ENCODE data around the gene OLFML2B.

OLFML2B gene

DNA sequence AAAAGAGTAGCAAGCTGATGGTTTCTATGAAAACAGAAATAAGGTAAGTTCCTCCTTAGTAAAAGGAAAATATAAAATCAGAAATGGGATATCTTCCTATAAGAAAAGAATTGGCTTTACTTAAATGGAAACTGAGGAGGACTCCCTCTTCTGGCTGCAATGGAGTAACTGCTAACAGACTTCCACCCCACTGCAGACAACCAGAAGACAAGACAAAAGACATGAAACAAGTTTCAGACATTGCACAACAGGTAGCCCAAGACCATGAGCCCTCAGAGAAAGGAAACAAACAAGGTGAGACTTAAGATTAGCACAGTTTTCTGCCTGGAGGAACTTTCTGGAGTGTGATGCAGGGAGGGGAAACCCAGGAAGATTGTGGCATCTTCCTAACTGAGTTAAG is 17.0 kb upstream of the OLFML2B start:
- Histone ChIP-seq H3K9ac (no peak overlapping the region), H3K9me3 (replicated peaks in 1 of 11) (peaks cover 0 to 15% (median 11%) of the 10 kb centered on the region in 11 experiments; a peak in 17 of 22 replicates), H4K20me1 (no peaks in the 10 kb centered on the region), H3K27me3 (no peaks in the 10 kb centered on the region), H3K4me2 (no peak overlapping the region), H3K4me1 (0 out of 20 replicates have a peak, but pooled peaks cover 0 to 4% (median 0%) of the 10 kb centered on the region in 10 experiments), H3K4me3 (no peak overlapping the region), H3K36me3 (no peaks in the 10 kb centered on the region), H3K27ac (no peak overlapping the region)
- no peak; a peak in 1 of 22 replicates for TF ChIP-seq Cebpa-rat (IDR thresholded peaks at IDR 0.05)

GRCh38 chr1:162040001-162040400 is 16.3 kb upstream of the OLFML2B start:
- no peak overlapping the region for H3K4me2 ChIP-seq
- peaks cover 0 to 15% (median 11%) of the 10 kb centered on the region in 11 experiments; a peak in 17 of 22 replicates for H3K9me3 ChIP-seq (replicated peaks in 1 of 11)
- no peak overlapping the region for H3K27ac ChIP-seq
- no peaks in the 10 kb centered on the region for H3K36me3 ChIP-seq
- no peaks in the 10 kb centered on the region for H3K27me3 ChIP-seq
- no peak for TF ChIP-seq Cebpa-rat (IDR thresholded peaks at IDR 0.05)
- no peak overlapping the region for H3K9ac ChIP-seq
- peaks cover 0 to 8% (median 3%) of the 10 kb centered on the region in 10 experiments; a peak in 4 of 20 replicates for H3K4me1 ChIP-seq
- H4K20me1 ChIP-seq, result no peaks in the 10 kb centered on the region
- H3K4me3 ChIP-seq, result no peak overlapping the region

GRCh38 chr1:162038624-162039023 is 15.0 kb upstream of the OLFML2B start:
- Histone ChIP-seq H4K20me1 (no peaks in the 10 kb centered on the region), H3K27me3 (peaks cover 0 to 5% (median 0%) of the 10 kb centered on the region in 11 experiments; a peak in 3 of 22 replicates), H3K4me2 (no peak overlapping the region), H3K4me3 (no peak overlapping the region), H3K4me1 (peaks cover 0 to 16% (median 5%) of the 10 kb centered on the region in 10 experiments; a peak in 16 of 20 replicates), H3K9me3 (replicated peaks in 1 of 11) (peaks cover 0 to 15% (median 11%) of the 10 kb centered on the region in 11 experiments; a peak in 17 of 22 replicates), H3K27ac (no peak overlapping the region), H3K36me3 (no peaks in the 10 kb centered on the region), H3K9ac (peak overlapping the region in 1 of 11 experiments; percentile 20; a peak in 1 of 22 replicates)
- no peak for TF ChIP-seq Cebpa-rat (IDR thresholded peaks at IDR 0.05)

- no peak for TF ChIP-seq Cebpa-rat (IDR thresholded peaks at IDR 0.05)
- Histone ChIP-seq H3K9me3 (replicated peaks in 1 of 11) (no peaks in the 10 kb centered on the region), H3K36me3 (no peaks in the 10 kb centered on the region), H3K4me2 (no peak overlapping the region), H3K4me3 (no peak overlapping the region), H3K4me1 (peaks cover 0 to 21% (median 10%) of the 10 kb centered on the region in 10 experiments; a peak in 16 of 20 replicates), H4K20me1 (no peaks in the 10 kb centered on the region), H3K27me3 (peaks cover 0 to 9% (median 0%) of the 10 kb centered on the region in 11 experiments; a peak in 3 of 22 replicates), H3K9ac (no peak overlapping the region), H3K27ac (no peak overlapping the region)
Observed at GRCh38 chr1:162036163-162036562, 12.5 kb upstream of the OLFML2B start.

- H3K4me3 ChIP-seq, result no peak overlapping the region
- H3K36me3 ChIP-seq, result no peaks in the 10 kb centered on the region
- no peaks in the 10 kb centered on the region for H3K9me3 ChIP-seq (replicated peaks in 1 of 11)
- H3K27me3 ChIP-seq, result peaks cover 0 to 9% (median 0%) of the 10 kb centered on the region in 11 experiments; a peak in 3 of 22 replicates
- H3K9ac ChIP-seq, result no peak overlapping the region
- H3K27ac ChIP-seq, result no peak overlapping the region
- no peaks in the 10 kb centered on the region for H4K20me1 ChIP-seq
- H3K4me2 ChIP-seq, result peak overlapping the region in 3 of 11 experiments; percentile 0 to 44 (median 43); a peak in 4 of 22 replicates
- H3K4me1 ChIP-seq, result peaks cover 0 to 21% (median 10%) of the 10 kb centered on the region in 10 experiments; a peak in 16 of 20 replicates
- TF ChIP-seq Cebpa-rat (IDR thresholded peaks at IDR 0.05), result no peak
Observed at GRCh38 chr1:162035241-162035640, 11.6 kb upstream of the OLFML2B start.

- 0 out of 22 replicates have a peak overlapping the region, but pooled peaks of 1 of the 11 experiments have one; percentile 4 for H3K9ac ChIP-seq
- H3K27ac ChIP-seq, result no peak overlapping the region
- H3K27me3 ChIP-seq, result peaks cover 0 to 9% (median 0%) of the 10 kb centered on the region in 11 experiments; a peak in 3 of 22 replicates
- H3K4me3 ChIP-seq, result no peak overlapping the region
- H3K4me2 ChIP-seq, result peak overlapping the region; percentile 7 to 72 (median 28); a peak in 16 of 22 replicates
- no peaks in the 10 kb centered on the region for H4K20me1 ChIP-seq
- no peaks in the 10 kb centered on the region for H3K36me3 ChIP-seq
- H3K4me1 ChIP-seq, result peaks cover 5 to 35% (median 15%) of the 10 kb centered on the region in 10 experiments; a peak in 19 of 20 replicates
- no peak for TF ChIP-seq Cebpa-rat (IDR thresholded peaks at IDR 0.05)
- H3K9me3 ChIP-seq (replicated peaks in 1 of 11), result no peaks in the 10 kb centered on the region
Observed at GRCh38 chr1:162033428-162033827, 9.8 kb upstream of the OLFML2B start.

DNA sequence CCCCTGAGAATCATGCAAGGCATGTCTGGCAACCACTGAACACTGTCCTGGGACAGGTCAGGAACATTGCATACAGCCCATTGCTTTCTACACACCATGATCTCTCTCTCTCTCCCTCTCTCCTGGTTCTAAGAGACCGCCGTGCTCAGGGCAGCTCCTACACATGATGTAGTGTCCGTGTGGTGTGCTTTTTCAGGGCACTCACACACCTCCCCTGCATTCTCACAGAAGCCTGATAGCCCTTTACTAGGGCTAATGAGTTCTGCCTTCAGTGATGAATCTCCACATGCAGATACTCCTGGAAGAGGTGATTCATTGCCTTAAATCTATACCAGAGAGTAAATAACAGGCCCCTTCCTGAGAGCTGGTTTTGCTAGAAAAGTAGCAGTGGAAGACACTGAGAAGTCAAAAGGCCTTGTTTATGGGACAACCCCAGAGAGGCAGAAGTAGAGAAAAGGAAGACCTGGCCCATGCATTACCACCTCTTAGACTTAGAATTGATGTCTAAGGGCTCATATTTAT is 7.2 kb upstream of the OLFML2B start:
- H3K4me3 ChIP-seq, result no peak overlapping the region
- peaks cover 5 to 61% (median 16%) of the 10 kb centered on the region in 10 experiments; a peak in 19 of 20 replicates for H3K4me1 ChIP-seq
- TF ChIP-seq Cebpa-rat (IDR thresholded peaks at IDR 0.05), result no peak
- no peaks in the 10 kb centered on the region for H3K36me3 ChIP-seq
- peaks cover 0 to 7% (median 0%) of the 10 kb centered on the region in 11 experiments; a peak in 1 of 22 replicates for H3K9me3 ChIP-seq (replicated peaks in 1 of 11)
- no peak overlapping the region for H3K27ac ChIP-seq
- H3K4me2 ChIP-seq, result no peak overlapping the region
- H3K9ac ChIP-seq, result no peak overlapping the region
- H3K27me3 ChIP-seq, result peaks cover 0 to 9% (median 0%) of the 10 kb centered on the region in 11 experiments; a peak in 3 of 22 replicates
- no peaks in the 10 kb centered on the region for H4K20me1 ChIP-seq

- H3K36me3 ChIP-seq, result no peaks in the 10 kb centered on the region
- H3K4me3 ChIP-seq, result no peak overlapping the region
- peaks cover 10 to 65% (median 19%) of the 10 kb centered on the region in 10 experiments; a peak in 19 of 20 replicates for H3K4me1 ChIP-seq
- H3K9me3 ChIP-seq (replicated peaks in 1 of 11), result peaks cover 0 to 7% (median 0%) of the 10 kb centered on the region in 11 experiments; a peak in 1 of 22 replicates
- peak overlapping the region in 3 of 11 experiments; percentile 30 to 62 (median 44); a peak in 5 of 22 replicates for H3K27ac ChIP-seq
- H4K20me1 ChIP-seq, result no peaks in the 10 kb centered on the region
- TF ChIP-seq Cebpa-rat (IDR thresholded peaks at IDR 0.05), result no peak
- H3K9ac ChIP-seq, result no peak overlapping the region
- peak overlapping the region in 9 of 11 experiments; percentile 2 to 99 (median 41); a peak in 14 of 22 replicates for H3K4me2 ChIP-seq
- H3K27me3 ChIP-seq, result peaks cover 0 to 9% (median under 1%) of the 10 kb centered on the region in 11 experiments; a peak in 6 of 22 replicates
Observed at GRCh38 chr1:162029157-162029556, 5.5 kb upstream of the OLFML2B start.

GRCh38 chr1:162028726-162029125 is 5.1 kb upstream of the OLFML2B start:
- Histone ChIP-seq H3K4me2 (peak overlapping the region in 9 of 11 experiments; percentile 2 to 99 (median 41); a peak in 14 of 22 replicates), H3K4me3 (no peak overlapping the region), H4K20me1 (no peaks in the 10 kb centered on the region), H3K27ac (peak overlapping the region in 3 of 11 experiments; percentile 49 to 80 (median 79); a peak in 5 of 22 replicates), H3K4me1 (peaks cover 10 to 60% (median 18%) of the 10 kb centered on the region in 10 experiments; a peak in 19 of 20 replicates), H3K27me3 (peaks cover 0 to 10% (median 5%) of the 10 kb centered on the region in 11 experiments; a peak in 12 of 22 replicates), H3K9ac (no peak overlapping the region), H3K36me3 (no peaks in the 10 kb centered on the region), H3K9me3 (replicated peaks in 1 of 11) (peaks cover 0 to 7% (median 0%) of the 10 kb centered on the region in 11 experiments; a peak in 1 of 22 replicates)
- no peak for TF ChIP-seq Cebpa-rat (IDR thresholded peaks at IDR 0.05)
